ENCODE results near the gene ZNF333.
"Not testable (repeated sequence)": the region's sequence is repeated elsewhere in the genome, so short reads cannot be mapped to it uniquely, and the experiment has no call there.

The ZNF333 gene

GRCh38 chr19:14699641-14700040, 9.8 kb downstream of the ZNF333 start:
- DNase-seq (ENCODE audit: low read depth): no peak

GRCh38 chr19:14700711-14701375, 11.0 kb downstream of the ZNF333 start:
- no peak for DNase-seq (ENCODE audit: low read depth)

- no peak for DNase-seq (ENCODE audit: low read depth)
These were observed 14.0 kb downstream of the ZNF333 start for GRCh38 chr19:14703833-14704232.

- DNase-seq (ENCODE audit: low read depth): no peak
These were observed 14.6 kb downstream of the ZNF333 start for GRCh38 chr19:14704450-14704849.

- DNase-seq (ENCODE audit: low read depth): no peak
These were observed 26.0 kb downstream of the ZNF333 start for GRCh38 chr19:14715841-14716240.

GRCh38 chr19:14718522-14719116, 28.8 kb downstream of the ZNF333 start:
- DNase-seq (ENCODE audit: low read depth): no peak

GRCh38 chr19:14719162-14719561, 29.3 kb downstream of the ZNF333 start:
- no peak for DNase-seq (ENCODE audit: low read depth)

- DNase-seq (ENCODE audit: low read depth): no peak
These were observed 32.3 kb downstream of the ZNF333 start for GRCh38 chr19:14722127-14722526.

GRCh38 chr19:14728595-14728994, 38.7 kb downstream of the ZNF333 start:
- no peak for DNase-seq (ENCODE audit: low read depth)

GRCh38 chr19:14731200-14731599, 41.4 kb downstream of the ZNF333 start:
- no peak for DNase-seq (ENCODE audit: low read depth)

GRCh38 chr19:14732510-14732909, 42.7 kb downstream of the ZNF333 start:
- DNase-seq (ENCODE audit: low read depth): no peak

GRCh38 chr19:14733574-14733973, 43.7 kb downstream of the ZNF333 start:
- no peak for DNase-seq (ENCODE audit: low read depth)

GRCh38 chr19:14735915-14736314, 46.1 kb downstream of the ZNF333 start:
- no peak for DNase-seq (ENCODE audit: low read depth)

GRCh38 chr19:14746886-14747285, 57.0 kb downstream of the ZNF333 start:
- no peak for DNase-seq (ENCODE audit: low read depth)

GRCh38 chr19:14748601-14749000, 58.8 kb downstream of the ZNF333 start:
- no peak for DNase-seq (ENCODE audit: low read depth)

GRCh38 chr19:14758816-14759215, 69.0 kb downstream of the ZNF333 start:
- no peak for DNase-seq (ENCODE audit: low read depth)

- DNase-seq (ENCODE audit: low read depth): no peak
These were observed 71.8 kb downstream of the ZNF333 start for GRCh38 chr19:14761607-14762006.

GRCh38 chr19:14762111-14762510, 72.3 kb downstream of the ZNF333 start:
- DNase-seq (ENCODE audit: low read depth): no peak

GRCh38 chr19:14763497-14764145, 73.8 kb downstream of the ZNF333 start:
- DNase-seq (ENCODE audit: low read depth): no peak

- no peak for DNase-seq (ENCODE audit: low read depth)
These were observed 74.6 kb downstream of the ZNF333 start for GRCh38 chr19:14764401-14764800.

GRCh38 chr19:14765403-14765802, 75.6 kb downstream of the ZNF333 start:
- not testable (repeated sequence) for DNase-seq (ENCODE audit: low read depth)

- DNase-seq (ENCODE audit: low read depth): not testable (repeated sequence)
These were observed 76.0 kb downstream of the ZNF333 start for GRCh38 chr19:14765841-14766240.

- no peak for DNase-seq (ENCODE audit: low read depth)
These were observed 77.7 kb downstream of the ZNF333 start for GRCh38 chr19:14767466-14767971.

Measured in GM04504 (cell line).